WTC11 (cell line): ENCODE results near the gene FYN.

Experiments
- ATF1 ChIP-seq: sonication (generic); formaldehyde crosslinking; IDR thresholded peaks from 2 replicates; pipeline ENCODE4 v1.8.1; 2023; ENCODE audit warnings: mild to moderate bottlenecking, moderate library complexity, missing genetic modification reagents
- CTCF ChIP-seq: fragments of 200-600 bp; IDR thresholded peaks from 2 replicates; pipeline ENCODE4 v1.8.0; 2022; ENCODE audit warnings: antibody characterized with exemption
- HMGXB4 ChIP-seq: sonication (generic); formaldehyde crosslinking; IDR thresholded peaks from 2 replicates; pipeline ENCODE4 v1.8.1; 2023; ENCODE audit warnings: mild to moderate bottlenecking, moderate library complexity, missing genetic modification reagents
- MAX ChIP-seq: sonication (generic); formaldehyde crosslinking; IDR thresholded peaks from 2 replicates; pipeline ENCODE4 v1.8.0; 2022; ENCODE audit warnings: mild to moderate bottlenecking, missing genetic modification reagents
- PRDM15 ChIP-seq: sonication (generic); formaldehyde crosslinking; IDR thresholded peaks from 2 replicates; pipeline ENCODE4 v1.8.0; 2022; ENCODE audit warnings: missing genetic modification reagents
- PREB ChIP-seq: sonication (generic); formaldehyde crosslinking; IDR thresholded peaks from 2 replicates; pipeline ENCODE4 v1.8.1; 2022; ENCODE audit warnings: mild to moderate bottlenecking, missing genetic modification reagents, moderate library complexity, borderline replicate concordance

- TF ChIP-seq PRDM15 (CRISPR knock-in tag) (no peak), CTCF (no peak), HMGXB4 (CRISPR knock-in tag) (no peak), ATF1 (CRISPR knock-in tag) (no peak), MAX (CRISPR knock-in tag) (no peak), PREB (CRISPR knock-in tag) (no peak)
Observed at GRCh38 chr6:111865909-111866546, 7.2 kb downstream of the FYN start.
